Peyer's patch (tissue), 4 donors: ENCODE data around the gene AZIN2. TPM values are rescaled to one million over a fixed set of nuclear protein-coding genes. Genes with fewer than 3 reads are reported as not detected.

Experiments used
- DNase-seq, 3 donors: peaks; one replicate each; pipeline ENCODE4 v3.0.0-alpha.2; 2017 to 2019
- H3K27ac ChIP-seq, 4 donors: fragments of 200-600 bp; sonication (generic); one replicate each; pipeline ENCODE4 v1.5.1; 2016 to 2019
- H3K27me3 ChIP-seq, 2 donors: fragments of 200-600 bp; sonication (generic); one replicate each; pipeline ENCODE4 v1.5.1; 2019
- H3K36me3 ChIP-seq, 3 donors: fragments of 200-600 bp; sonication (generic); one replicate each; pipeline ENCODE4 v1.5.1; 2016 to 2019
- H3K4me1 ChIP-seq, 4 donors: fragments of 200-600 bp; sonication (generic); one replicate each; pipeline ENCODE4 v1.5.1; 2016 to 2019
- H3K4me3 ChIP-seq, 4 donors: fragments of 200-600 bp; sonication (generic); 1 replicate in 3 of 4; 2 replicates in 1 of 4; pipeline ENCODE4 v1.5.1; 2016 to 2019; ENCODE audit warnings: mild to moderate bottlenecking in 1 of 4
- H3K9me3 ChIP-seq, 4 donors: fragments of 200-600 bp; sonication (generic); one replicate each; pipeline ENCODE4 v1.5.1; 2016 to 2019; ENCODE audit warnings: mild to moderate bottlenecking in 1 of 4
- POLR2A ChIP-seq, 2 donors: fragments of 450-650 bp; IDR thresholded peaks; one replicate each; pipeline ENCODE4 v1.5.1; 2017; ENCODE audit warnings: antibody characterized with exemption in 2 of 2, mild to moderate bottlenecking in 2 of 2, moderate library complexity in 2 of 2
- total RNA-seq, 4 donors: library from RNA; depleted of rRNA; stranded (reverse); fragments of >200 nt; gene quantifications; one replicate each; pipeline ENCODE4 v1.1.0, GENCODE V29; 2016
- TF ChIP-seq, protein P1 (sequence below), 6 experiments: fragments of 450-650 bp in 4 of 6; fragments of 200-600 bp in 2 of 6; sonication (generic) in 1 of 6; IDR thresholded peaks; one replicate each; pipeline ENCODE4 v1.5.1; 2017 to 2019; ENCODE audit warnings: antibody characterized with exemption in 6 of 6, mild to moderate bottlenecking in 3 of 6, moderate library complexity in 1 of 6

Gene AZIN2
- total RNA-seq, 4 donors from 2014 or later = 0.95 to 26.4 (median 2.2) TPM

DNA sequence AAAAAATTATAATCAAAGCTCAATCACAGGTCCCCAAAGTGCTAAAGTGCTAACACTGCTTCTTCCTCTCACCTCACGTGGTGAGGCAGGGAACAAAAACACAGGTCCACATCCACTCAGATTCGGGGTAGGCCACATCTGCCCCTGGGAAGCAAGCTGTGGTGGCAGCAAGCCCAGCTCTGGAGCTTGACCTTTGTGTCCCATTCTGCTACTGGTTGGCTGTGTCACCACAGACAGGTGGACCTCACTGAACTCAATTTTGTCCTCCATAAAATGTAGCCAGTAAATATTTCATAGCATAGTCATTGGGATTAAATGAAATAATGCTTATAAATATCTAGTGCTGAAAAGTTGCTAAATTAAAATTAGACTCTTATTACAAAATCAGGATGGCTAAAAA is 8.5 kb downstream of the AZIN2 start:
- peaks cover 0 to 9% (median 0%) of the 10 kb centered on the region in 4 donors for H3K4me1 ChIP-seq
- no peaks in the 10 kb centered on the region for H3K27me3 ChIP-seq
- no peak overlapping the region for H3K27ac ChIP-seq
- TF ChIP-seq, protein P1, sequence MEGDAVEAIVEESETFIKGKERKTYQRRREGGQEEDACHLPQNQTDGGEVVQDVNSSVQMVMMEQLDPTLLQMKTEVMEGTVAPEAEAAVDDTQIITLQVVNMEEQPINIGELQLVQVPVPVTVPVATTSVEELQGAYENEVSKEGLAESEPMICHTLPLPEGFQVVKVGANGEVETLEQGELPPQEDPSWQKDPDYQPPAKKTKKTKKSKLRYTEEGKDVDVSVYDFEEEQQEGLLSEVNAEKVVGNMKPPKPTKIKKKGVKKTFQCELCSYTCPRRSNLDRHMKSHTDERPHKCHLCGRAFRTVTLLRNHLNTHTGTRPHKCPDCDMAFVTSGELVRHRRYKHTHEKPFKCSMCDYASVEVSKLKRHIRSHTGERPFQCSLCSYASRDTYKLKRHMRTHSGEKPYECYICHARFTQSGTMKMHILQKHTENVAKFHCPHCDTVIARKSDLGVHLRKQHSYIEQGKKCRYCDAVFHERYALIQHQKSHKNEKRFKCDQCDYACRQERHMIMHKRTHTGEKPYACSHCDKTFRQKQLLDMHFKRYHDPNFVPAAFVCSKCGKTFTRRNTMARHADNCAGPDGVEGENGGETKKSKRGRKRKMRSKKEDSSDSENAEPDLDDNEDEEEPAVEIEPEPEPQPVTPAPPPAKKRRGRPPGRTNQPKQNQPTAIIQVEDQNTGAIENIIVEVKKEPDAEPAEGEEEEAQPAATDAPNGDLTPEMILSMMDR (IDR thresholded peaks at IDR 0.05) = no peak
- no peak for TF ChIP-seq POLR2A (IDR thresholded peaks at IDR 0.05)
- H3K4me3 ChIP-seq = no peak overlapping the region
- no peaks in the 10 kb centered on the region for H3K36me3 ChIP-seq
- DNase-seq = no peak
- H3K9me3 ChIP-seq = no peaks in the 10 kb centered on the region

DNA sequence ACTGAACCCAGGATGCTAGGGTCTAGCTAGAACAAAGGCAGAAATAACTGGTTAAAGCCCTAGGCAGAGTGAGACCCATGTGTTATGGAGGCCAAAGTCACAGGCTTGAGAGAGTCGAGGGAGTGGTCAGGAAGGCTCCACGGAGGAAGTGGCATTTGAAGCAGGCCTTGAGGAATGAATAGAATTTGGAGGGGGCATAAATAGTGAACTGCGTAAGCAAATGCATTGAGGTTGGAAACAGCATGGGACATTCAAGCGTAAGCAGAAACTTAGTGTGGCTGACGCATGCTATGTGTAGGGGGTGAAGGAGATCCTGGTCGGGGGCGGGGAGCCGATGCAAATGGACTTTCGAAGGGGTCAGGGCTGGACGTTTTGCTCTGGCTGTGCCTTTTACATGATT is 11.5 kb downstream of the AZIN2 start:
- Histone ChIP-seq H3K36me3 (no peaks in the 10 kb centered on the region), H3K4me1 (peaks cover 0 to 9% (median 0%) of the 10 kb centered on the region in 4 donors), H3K27ac (no peak overlapping the region), H3K27me3 (no peaks in the 10 kb centered on the region), H3K4me3 (no peak overlapping the region), H3K9me3 (no peaks in the 10 kb centered on the region)
- no peak for DNase-seq
- TF ChIP-seq POLR2A (IDR thresholded peaks at IDR 0.05) = no peak
- TF ChIP-seq, protein P1 (IDR thresholded peaks at IDR 0.05) = no peak

DNA sequence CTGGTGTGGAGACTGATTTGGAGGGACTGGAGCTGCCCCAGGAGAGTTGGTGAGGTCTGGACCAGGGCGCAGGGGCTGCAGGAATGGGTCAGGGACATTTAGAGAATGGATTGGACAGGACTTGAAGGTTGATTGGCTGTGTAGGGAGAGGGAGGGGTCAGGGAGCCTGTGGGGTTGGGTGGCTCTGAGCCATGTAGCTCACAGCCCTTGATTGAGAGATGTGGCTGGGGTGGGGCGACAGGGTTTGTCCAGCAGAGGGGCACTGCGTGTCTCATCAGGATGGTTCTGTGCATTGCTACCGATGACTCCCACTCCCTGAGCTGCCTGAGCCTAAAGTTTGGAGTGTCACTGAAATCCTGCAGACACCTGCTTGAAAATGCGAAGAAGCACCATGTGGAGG is 12.1 kb downstream of the AZIN2 start:
- TF ChIP-seq, protein P1 (IDR thresholded peaks at IDR 0.05) = no peak
- TF ChIP-seq POLR2A (IDR thresholded peaks at IDR 0.05) = no peak
- DNase-seq = no peak
- peaks cover 0 to 7% (median 0%) of the 10 kb centered on the region in 4 donors for H3K4me1 ChIP-seq
- H3K27me3 ChIP-seq = no peaks in the 10 kb centered on the region
- no peak overlapping the region for H3K27ac ChIP-seq
- H3K36me3 ChIP-seq = no peaks in the 10 kb centered on the region
- H3K9me3 ChIP-seq = no peaks in the 10 kb centered on the region
- no peak overlapping the region for H3K4me3 ChIP-seq

DNA sequence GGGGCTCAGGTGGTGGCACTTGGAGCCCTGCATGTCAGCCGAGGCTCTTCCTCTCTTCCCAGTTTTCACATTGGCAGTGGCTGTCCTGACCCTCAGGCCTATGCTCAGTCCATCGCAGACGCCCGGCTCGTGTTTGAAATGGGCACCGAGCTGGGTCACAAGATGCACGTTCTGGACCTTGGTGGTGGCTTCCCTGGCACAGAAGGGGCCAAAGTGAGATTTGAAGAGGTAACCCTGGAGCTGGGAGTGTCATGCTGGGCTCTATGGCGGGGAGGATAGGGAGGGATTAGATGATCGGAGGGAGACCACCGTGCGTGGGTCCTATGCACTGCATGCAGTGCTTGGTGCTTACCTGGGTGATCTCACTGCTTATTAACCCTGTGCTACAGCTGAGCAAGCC is 13.5 kb downstream of the AZIN2 start:
- Histone ChIP-seq H3K9me3 (no peaks in the 10 kb centered on the region), H3K27me3 (no peaks in the 10 kb centered on the region), H3K27ac (no peak overlapping the region), H3K4me1 (no peaks in the 10 kb centered on the region), H3K4me3 (no peak overlapping the region), H3K36me3 (no peaks in the 10 kb centered on the region)
- TF ChIP-seq POLR2A (IDR thresholded peaks at IDR 0.05) = no peak
- TF ChIP-seq, protein P1 (IDR thresholded peaks at IDR 0.05) = no peak
- DNase-seq = no peak

DNA sequence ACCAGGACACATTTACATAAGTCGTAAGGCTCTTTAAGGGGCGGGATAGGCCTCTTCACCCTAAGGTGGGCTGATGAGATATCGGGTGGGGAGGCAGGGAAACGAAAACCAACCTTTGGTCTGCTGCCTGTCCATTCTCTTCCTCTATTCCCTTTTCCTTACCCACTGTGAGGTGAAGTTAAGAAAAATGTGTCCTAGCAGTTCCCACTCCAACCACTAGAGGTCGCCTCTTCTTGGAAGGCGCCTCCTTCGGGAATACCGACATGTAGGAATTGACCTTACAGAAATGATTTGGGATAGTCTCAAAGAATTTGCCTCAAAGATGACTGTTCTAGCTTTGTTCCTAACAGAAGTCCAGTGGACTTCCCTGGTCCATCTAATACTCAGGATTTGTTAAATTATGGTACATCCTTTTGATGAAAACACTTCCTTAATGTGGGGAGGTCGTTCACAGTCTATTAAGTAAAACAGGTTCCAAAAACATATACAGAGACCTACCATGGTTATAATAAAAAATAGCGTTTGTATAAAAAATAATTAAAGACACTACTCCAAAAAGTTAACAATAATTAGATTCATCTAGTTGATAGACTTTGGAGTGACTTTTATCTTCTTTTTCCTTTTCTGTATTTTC is 14.1 kb downstream of the AZIN2 start:
- Histone ChIP-seq H3K4me1 (no peaks in the 10 kb centered on the region), H3K36me3 (no peaks in the 10 kb centered on the region), H3K27ac (no peak overlapping the region), H3K4me3 (no peak overlapping the region), H3K27me3 (no peaks in the 10 kb centered on the region), H3K9me3 (no peaks in the 10 kb centered on the region)
- no peak for TF ChIP-seq POLR2A (IDR thresholded peaks at IDR 0.05)
- TF ChIP-seq, protein P1 (IDR thresholded peaks at IDR 0.05) = peak; percentile 86 to 96 (median 91)
- peak in 2 of 3 donors; percentile 34 to 86 for DNase-seq
